Stimulated activated CD8-positive, alpha-beta memory T cell treated with anti-CD3 and anti-CD28 coated beads, Interleukin-4, amount 100 ng/mL, for 1 hour (primary cell): Measurements from ENCODE around the gene RUNX2.

ENCODE experiments used
- DNase-seq, 2 donors: peaks; one replicate each; pipeline ENCODE4 v3.0.0-alpha.2; 2020; ENCODE audit warnings: low read depth in 2 of 2, low spot score in 1 of 2

RUNX2 gene

GRCh38 chr6:45351076-45351475, 22.9 kb downstream of the RUNX2 start:
- DNase-seq = no peak

GRCh38 chr6:45351667-45352066, 23.5 kb downstream of the RUNX2 start:
- no peak for DNase-seq

- DNase-seq = no peak
These were observed 25.5 kb downstream of the RUNX2 start for GRCh38 chr6:45353654-45354053.

- no peak for DNase-seq
These were observed 36.3 kb downstream of the RUNX2 start for GRCh38 chr6:45364466-45364865.

- DNase-seq = no peak
These were observed 36.9 kb downstream of the RUNX2 start for GRCh38 chr6:45365036-45365435.

GRCh38 chr6:45366534-45366933, 38.4 kb downstream of the RUNX2 start:
- DNase-seq = no peak

GRCh38 chr6:45367999-45368398, 39.9 kb downstream of the RUNX2 start:
- no peak for DNase-seq

GRCh38 chr6:45369870-45370269, 41.7 kb downstream of the RUNX2 start:
- no peak for DNase-seq

GRCh38 chr6:45371924-45372573, 43.9 kb downstream of the RUNX2 start:
- DNase-seq = no peak

- no peak for DNase-seq
These were observed 47.3 kb downstream of the RUNX2 start for GRCh38 chr6:45375449-45375848.

- no peak for DNase-seq
These were observed 48.3 kb downstream of the RUNX2 start for GRCh38 chr6:45376310-45377042.

GRCh38 chr6:45377043-45377553, 49.0 kb downstream of the RUNX2 start:
- DNase-seq = peak in 1 of 2 donors; percentile 63

- peak; percentile 76 to 79 for DNase-seq
These were observed 49.6 kb downstream of the RUNX2 start, which contains the start of gene SUPT3H for GRCh38 chr6:45377554-45378333. TSS of gene SUPT3H (minus strand) at chr6:45377934.

GRCh38 chr6:45378334-45378926, 50.3 kb downstream of the RUNX2 start:
- DNase-seq = no peak

GRCh38 chr6:45382391-45382790, 54.3 kb downstream of the RUNX2 start:
- DNase-seq = no peak

GRCh38 chr6:45386501-45386900, 58.4 kb downstream of the RUNX2 start:
- DNase-seq = no peak

- no peak for DNase-seq
These were observed 59.1 kb downstream of the RUNX2 start for GRCh38 chr6:45387236-45387635.

GRCh38 chr6:45388328-45388727, 60.2 kb downstream of the RUNX2 start:
- no peak for DNase-seq

GRCh38 chr6:45394586-45395095, 66.5 kb downstream of the RUNX2 start:
- no peak for DNase-seq

- no peak for DNase-seq
These were observed 70.1 kb downstream of the RUNX2 start for GRCh38 chr6:45398075-45398813.
